Activated naive CD8-positive, alpha-beta T cell treated with anti-CD3 and anti-CD28 coated beads for 36 hours (primary cell): ENCODE data around the gene CSRP2. TPM values are rescaled to one million over a fixed set of nuclear protein-coding genes. Genes with fewer than 3 reads are reported as not detected.
A peak's percentile ranks its signal among the peaks of the same experiment; 100 is the strongest.

ENCODE experiments used
- DNase-seq: peaks from one replicate; pipeline ENCODE4 v3.0.0; 2021
- H3K27ac Mint-ChIP-seq: one replicate; pipeline ENCODE4 v1.8.0; 2022; ENCODE audit warnings: mild to moderate bottlenecking, moderate library complexity, mixed read lengths
- H3K27me3 Mint-ChIP-seq: one replicate; pipeline ENCODE4 v1.8.0; 2022; ENCODE audit warnings: mild to moderate bottlenecking, mixed read lengths
- H3K36me3 Mint-ChIP-seq: one replicate; pipeline ENCODE4 v1.8.0; 2021; ENCODE audit warnings: mild to moderate bottlenecking, mixed read lengths
- H3K4me1 Mint-ChIP-seq: one replicate; pipeline ENCODE4 v1.8.0; 2021; ENCODE audit warnings: mixed read lengths
- H3K4me3 Mint-ChIP-seq: one replicate; pipeline ENCODE4 v1.8.0; 2022; ENCODE audit warnings: mild to moderate bottlenecking, moderate library complexity, mixed read lengths
- H3K9me3 Mint-ChIP-seq: one replicate; pipeline ENCODE4 v1.8.0; 2022; ENCODE audit warnings: mixed read lengths
- total RNA-seq, 2 experiments: library from RNA; stranded (reverse); gene quantifications; one replicate each; pipeline ENCODE4 v1.2.3, GENCODE V29; 2021

The CSRP2 gene
- total RNA-seq, 2 experiments from 2014 or later, result 0.76 to 0.78 TPM

DNA sequence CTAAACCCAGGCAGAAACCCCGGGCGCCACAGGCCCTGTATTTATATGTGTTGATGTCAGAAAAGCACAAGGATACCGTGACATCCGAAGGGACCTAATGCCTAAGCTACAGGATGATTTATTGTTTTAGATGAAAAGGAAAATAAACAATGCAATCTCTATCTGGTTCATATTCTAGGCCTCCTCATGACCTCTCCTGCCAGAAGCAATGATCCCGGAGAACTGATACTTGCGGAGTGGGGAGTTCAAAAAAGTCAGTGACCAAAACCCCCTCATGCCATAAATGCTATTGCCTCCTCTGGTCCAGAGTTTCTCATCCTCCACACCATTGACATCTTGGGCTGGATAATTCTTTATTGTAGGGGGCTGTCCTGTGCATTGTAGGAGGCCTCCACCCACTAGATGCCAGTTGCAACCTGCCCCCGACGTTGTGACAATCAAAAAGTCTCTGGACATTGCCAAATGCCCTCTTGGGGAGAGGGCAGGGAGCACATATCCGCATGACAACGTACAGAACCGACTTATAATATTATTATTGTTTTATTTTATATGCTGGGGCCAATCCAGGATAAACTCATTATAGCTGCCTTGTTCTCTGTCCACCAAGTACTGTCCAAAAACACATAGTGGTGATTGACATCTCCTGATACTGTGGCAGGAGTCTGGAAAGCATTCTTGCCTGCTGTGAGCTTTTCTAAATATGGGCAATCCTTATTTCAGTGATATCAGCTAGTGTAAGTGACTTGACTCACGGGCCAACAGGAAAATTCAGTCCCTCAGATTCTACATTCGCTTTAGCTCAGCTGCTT lies 1.1 kb upstream of the CSRP2 start:
- Mint-ChIP-seq H3K36me3 (no peaks in the 10 kb centered on the region), H3K4me3 (peak overlapping the region; percentile 82), H3K4me1 (peaks cover 11% of the 10 kb centered on the region), H3K27ac (no peak overlapping the region), H3K9me3 (no peaks in the 10 kb centered on the region), H3K27me3 (peaks cover 52% of the 10 kb centered on the region)
- no peak for DNase-seq

DNA sequence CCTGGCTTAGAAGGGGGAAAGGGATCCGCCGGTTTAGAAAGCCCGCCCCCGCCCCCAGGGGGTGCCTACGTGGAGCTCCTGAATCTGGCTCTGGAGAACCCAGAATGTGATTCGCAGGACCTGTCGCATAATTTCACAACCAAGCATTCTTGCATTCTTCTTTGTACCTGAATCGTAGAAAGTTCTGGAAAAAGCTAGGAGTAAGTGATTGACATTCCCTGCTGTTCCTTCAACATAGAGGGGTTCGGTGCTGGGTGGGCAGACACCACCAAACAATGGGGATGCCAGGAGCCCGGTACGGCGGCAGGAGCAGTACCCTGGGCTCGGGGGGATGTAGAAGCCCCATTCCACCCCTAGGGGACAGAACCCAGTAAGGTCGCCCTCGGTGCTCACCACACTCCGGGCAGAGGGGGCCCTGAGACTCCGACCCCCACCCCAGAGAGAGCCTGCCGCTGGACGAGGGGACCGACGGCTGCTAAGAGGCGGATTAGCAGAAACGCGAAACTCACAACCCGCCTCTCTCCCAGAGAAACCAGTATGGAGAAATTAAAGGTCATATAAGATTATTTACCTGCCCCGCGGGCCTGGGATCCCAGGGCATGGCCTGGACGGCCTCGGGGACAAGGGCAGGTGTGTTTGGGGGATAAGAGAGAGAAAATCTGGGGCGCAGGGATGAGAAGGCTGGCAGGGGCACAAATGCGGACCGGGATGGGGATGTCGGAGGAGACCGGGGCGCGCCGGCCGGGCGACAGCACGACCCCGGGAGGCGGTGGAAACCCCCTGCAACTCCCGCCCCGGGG lies 520 bp downstream of the CSRP2 start:
- peak overlapping the region; percentile 92 for H3K4me3 Mint-ChIP-seq
- H3K27me3 Mint-ChIP-seq, result peaks cover 51% of the 10 kb centered on the region
- no peaks in the 10 kb centered on the region for H3K9me3 Mint-ChIP-seq
- DNase-seq, result peak; percentile 18
- no peaks in the 10 kb centered on the region for H3K36me3 Mint-ChIP-seq
- H3K4me1 Mint-ChIP-seq, result peaks cover 11% of the 10 kb centered on the region
- H3K27ac Mint-ChIP-seq, result peak overlapping the region; percentile 72

DNA sequence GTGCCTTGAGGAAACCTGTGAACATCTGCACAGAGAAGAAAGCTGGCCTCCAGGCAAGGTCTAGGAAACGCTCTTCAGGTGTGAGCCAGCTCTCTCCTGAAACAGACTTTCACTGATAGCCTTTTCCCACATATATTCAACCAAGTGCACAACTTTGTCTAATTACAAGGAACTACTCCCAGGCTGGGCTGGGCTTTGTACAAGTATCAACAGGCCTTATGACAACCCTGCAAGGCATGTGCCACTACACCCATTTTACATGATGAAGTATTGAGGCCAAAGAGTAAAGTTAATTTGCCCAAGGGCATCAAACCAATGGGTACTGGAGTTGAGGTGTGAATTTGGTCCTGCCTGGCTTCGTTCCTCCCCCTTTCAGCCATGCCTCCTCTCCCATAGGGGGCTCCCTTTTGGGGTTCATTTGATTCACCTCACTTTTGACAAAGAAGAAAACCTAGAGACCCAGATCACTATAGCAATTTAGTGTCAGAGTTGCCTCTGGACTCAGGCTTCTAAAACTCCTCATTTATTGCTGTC lies 2.1 kb downstream of the CSRP2 start:
- Mint-ChIP-seq H3K27ac (no peak overlapping the region), H3K4me1 (peaks cover 11% of the 10 kb centered on the region), H3K36me3 (no peaks in the 10 kb centered on the region), H3K4me3 (no peak overlapping the region), H3K9me3 (no peaks in the 10 kb centered on the region), H3K27me3 (peaks cover 51% of the 10 kb centered on the region)
- no peak for DNase-seq

DNA sequence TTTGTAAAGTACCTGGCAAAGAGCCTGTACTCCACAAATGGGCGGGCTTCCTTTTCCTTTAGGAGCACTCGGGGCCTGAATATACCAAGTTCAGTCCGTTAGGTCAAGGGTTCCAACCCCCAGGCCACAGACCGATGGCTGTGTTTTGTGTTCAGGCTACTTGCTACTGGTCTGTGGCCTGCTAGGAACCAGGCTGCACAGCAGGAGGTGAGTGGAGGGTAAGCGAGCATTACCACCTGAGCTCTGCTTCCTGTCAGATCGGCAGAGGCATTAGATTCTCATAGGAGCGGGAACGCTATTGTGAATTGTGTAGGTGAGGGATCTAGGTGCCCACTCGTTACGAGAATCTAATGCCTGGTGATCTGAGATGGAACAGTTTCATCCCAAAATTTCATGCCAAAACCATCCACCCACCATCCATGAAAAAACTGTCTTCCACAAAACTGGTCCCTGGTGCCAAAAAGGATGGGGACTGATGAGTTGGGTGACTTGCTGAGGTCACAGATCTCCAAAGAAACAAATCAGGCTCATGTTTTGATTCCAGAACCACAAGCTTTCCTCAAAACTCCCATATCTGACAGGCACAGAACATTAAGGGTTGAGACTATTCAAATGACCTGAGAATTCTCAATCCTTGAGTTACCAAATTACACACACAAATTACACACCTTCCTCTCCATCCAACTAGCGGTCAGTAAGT lies 4.2 kb downstream of the CSRP2 start:
- DNase-seq, result no peak
- Mint-ChIP-seq H3K9me3 (no peaks in the 10 kb centered on the region), H3K4me3 (no peak overlapping the region), H3K27me3 (peaks cover 44% of the 10 kb centered on the region), H3K36me3 (no peaks in the 10 kb centered on the region), H3K27ac (no peak overlapping the region), H3K4me1 (peaks cover 10% of the 10 kb centered on the region)

DNA sequence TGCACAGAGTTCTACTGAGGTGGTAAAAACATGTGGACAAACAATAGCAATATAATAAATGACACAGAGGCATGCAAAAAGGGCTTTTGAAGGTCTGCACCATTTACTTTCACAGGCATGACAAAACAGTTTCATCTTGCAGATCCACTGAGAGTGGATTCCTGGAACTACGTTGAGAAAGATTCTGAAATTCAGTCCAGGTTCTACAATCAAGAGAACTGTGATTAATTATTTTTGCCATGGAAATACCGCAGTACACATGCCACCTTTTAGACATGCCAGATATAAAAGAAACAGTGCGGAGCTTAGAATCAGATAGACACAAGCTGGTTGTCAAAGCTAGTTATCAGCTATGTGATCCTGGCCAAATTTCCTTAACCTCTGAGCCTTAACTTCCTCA lies 4.8 kb downstream of the CSRP2 start:
- Mint-ChIP-seq H3K36me3 (no peaks in the 10 kb centered on the region), H3K27ac (no peak overlapping the region), H3K4me3 (no peak overlapping the region), H3K9me3 (no peaks in the 10 kb centered on the region), H3K27me3 (peaks cover 46% of the 10 kb centered on the region), H3K4me1 (peaks cover 6% of the 10 kb centered on the region)
- no peak for DNase-seq

DNA sequence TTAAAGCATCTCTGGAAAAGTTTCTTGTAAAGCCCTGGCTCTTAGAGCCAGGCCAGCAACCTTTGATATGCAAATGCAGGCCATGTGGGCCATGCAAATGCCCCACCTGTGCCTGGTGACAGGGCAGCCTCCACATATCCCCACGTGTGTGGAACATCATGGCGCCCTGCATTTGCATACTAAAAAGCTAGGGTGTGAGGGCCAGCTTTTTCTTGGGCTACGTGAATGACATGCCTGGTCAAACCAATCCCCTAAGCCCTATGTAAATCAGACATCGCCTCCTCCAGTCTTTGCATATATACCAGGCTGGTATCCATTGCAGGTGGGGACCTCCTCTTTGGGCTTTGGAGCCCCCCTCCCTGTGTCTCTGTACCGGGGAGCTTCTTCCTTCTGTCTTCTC lies 6.4 kb downstream of the CSRP2 start:
- no peaks in the 10 kb centered on the region for H3K9me3 Mint-ChIP-seq
- H3K4me3 Mint-ChIP-seq, result no peak overlapping the region
- no peak for DNase-seq
- peaks cover under 1% of the 10 kb centered on the region for H3K4me1 Mint-ChIP-seq
- H3K27ac Mint-ChIP-seq, result no peak overlapping the region
- no peaks in the 10 kb centered on the region for H3K36me3 Mint-ChIP-seq
- peaks cover 40% of the 10 kb centered on the region for H3K27me3 Mint-ChIP-seq

DNA sequence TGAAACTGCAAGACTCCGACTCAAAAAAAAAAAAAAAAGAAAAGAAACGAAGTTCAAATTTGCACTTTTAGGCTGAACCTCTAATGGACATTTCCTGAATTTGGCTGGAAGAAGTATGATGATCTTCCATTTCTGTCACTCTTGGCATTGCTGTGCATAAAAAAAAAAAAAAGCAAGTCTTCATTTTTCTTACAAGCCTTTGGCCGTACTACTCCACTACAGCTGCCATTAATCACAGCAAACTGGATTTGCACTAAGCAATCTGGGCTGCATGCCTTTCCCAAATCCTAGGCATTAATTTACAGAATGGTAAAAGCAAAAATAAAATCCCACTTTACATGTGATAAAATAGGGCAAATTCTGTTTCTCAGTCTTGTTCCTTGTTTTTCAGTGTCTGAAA lies 7.1 kb downstream of the CSRP2 start:
- no peak overlapping the region for H3K4me3 Mint-ChIP-seq
- H3K27ac Mint-ChIP-seq, result no peak overlapping the region
- peaks cover 35% of the 10 kb centered on the region for H3K27me3 Mint-ChIP-seq
- no peaks in the 10 kb centered on the region for H3K4me1 Mint-ChIP-seq
- no peak for DNase-seq
- no peaks in the 10 kb centered on the region for H3K36me3 Mint-ChIP-seq
- H3K9me3 Mint-ChIP-seq, result no peaks in the 10 kb centered on the region

DNA sequence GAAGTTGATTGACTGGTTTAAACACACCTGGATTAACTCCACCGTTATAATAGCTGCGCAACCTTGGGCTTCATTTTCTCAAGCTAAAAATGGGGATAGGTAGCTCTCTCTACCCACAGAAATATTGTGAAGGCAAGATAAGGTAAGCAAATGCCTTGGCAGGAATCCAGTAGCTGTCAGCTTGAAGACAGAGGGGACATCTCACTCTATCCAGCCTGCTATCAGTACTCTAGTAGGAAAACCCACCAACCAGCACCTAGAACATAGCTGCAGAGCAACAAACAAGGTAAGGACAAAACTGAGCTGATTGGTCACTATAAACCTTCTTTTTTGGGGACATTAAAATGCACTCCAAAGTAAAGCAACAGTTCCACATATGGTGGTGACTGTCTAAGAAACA lies 7.7 kb downstream of the CSRP2 start:
- no peaks in the 10 kb centered on the region for H3K9me3 Mint-ChIP-seq
- H3K36me3 Mint-ChIP-seq, result no peaks in the 10 kb centered on the region
- no peak for DNase-seq
- peaks cover 35% of the 10 kb centered on the region for H3K27me3 Mint-ChIP-seq
- no peaks in the 10 kb centered on the region for H3K4me1 Mint-ChIP-seq
- H3K27ac Mint-ChIP-seq, result no peak overlapping the region
- no peak overlapping the region for H3K4me3 Mint-ChIP-seq

DNA sequence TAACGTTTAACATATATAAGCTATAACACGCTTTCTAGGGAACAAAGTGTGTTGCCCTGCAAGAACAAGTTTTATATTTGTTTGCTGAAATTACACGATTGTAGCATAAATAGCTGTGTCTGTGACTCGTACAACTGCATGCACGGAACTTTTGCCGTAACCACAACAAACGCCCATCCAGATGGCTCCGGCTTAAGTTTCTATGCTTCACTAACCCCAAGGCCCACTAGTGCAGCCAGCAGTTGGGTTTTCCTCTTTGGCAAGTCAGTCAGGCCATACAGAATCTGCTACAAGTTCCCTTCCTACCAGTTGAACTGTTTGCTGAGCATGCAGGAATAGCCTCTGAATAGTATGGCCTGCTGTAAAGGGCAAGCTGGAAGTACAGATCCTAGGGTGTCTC lies 12.1 kb downstream of the CSRP2 start:
- peaks cover 3% of the 10 kb centered on the region for H3K4me1 Mint-ChIP-seq
- H3K27ac Mint-ChIP-seq, result no peak overlapping the region
- H3K27me3 Mint-ChIP-seq, result peaks cover 35% of the 10 kb centered on the region
- H3K4me3 Mint-ChIP-seq, result no peak overlapping the region
- H3K36me3 Mint-ChIP-seq, result peaks cover 1% of the 10 kb centered on the region
- DNase-seq, result no peak
- H3K9me3 Mint-ChIP-seq, result no peaks in the 10 kb centered on the region

DNA sequence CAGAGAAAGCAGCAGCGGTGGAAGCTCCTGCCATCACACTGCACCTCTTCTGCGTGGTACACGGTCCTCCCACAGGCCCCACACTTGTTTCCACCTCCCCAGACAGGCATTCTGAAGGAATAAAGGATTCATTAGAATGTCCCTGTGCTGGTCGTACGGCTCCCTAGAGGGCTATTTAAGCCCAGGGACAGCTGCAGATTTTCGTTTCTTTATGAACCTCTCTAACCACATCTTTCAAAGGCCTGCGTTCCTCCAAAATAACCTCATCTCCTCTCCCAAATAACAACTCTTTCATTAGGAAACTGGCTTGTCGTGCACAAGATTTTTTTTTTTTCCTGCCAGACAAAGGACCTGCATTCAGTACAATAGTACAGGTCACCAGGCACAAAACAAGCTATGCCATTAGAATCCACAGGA lies 12.7 kb downstream of the CSRP2 start:
- Mint-ChIP-seq H3K36me3 (peaks cover 1% of the 10 kb centered on the region), H3K4me3 (no peak overlapping the region), H3K27ac (no peak overlapping the region), H3K27me3 (peaks cover 34% of the 10 kb centered on the region), H3K4me1 (peaks cover 3% of the 10 kb centered on the region), H3K9me3 (no peaks in the 10 kb centered on the region)
- no peak for DNase-seq

DNA sequence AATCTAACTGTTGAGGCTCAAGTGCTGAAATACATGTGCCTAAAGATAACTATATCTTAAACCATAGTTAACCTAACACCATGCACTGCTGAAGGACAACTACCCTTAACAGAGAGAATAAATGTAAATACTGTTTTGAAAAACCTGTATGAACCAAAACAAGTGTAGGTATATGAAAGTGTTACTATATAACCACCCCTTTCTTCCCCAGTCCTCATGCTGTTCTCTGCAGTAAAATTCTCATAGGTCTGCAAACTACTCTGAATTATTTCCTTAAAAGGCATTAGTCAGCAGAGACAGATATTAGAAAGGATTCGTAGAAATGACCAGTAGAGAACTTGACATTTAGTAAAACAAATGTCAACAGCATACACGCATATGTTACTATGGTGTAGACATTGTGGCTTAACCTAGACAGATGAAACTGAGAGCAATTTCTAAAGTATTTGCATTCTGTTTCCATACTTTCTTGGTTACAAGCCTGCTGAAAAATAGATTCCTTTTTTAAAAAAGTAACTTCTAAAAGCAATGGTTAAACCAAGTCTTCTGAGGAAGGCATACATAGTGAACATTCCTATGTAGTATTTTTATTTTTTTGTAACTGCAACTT lies 13.9 kb downstream of the CSRP2 start:
- Mint-ChIP-seq H3K4me1 (peaks cover 3% of the 10 kb centered on the region), H3K9me3 (no peaks in the 10 kb centered on the region), H3K36me3 (peaks cover 1% of the 10 kb centered on the region), H3K4me3 (no peak overlapping the region), H3K27ac (no peak overlapping the region), H3K27me3 (peaks cover 30% of the 10 kb centered on the region)
- no peak for DNase-seq

DNA sequence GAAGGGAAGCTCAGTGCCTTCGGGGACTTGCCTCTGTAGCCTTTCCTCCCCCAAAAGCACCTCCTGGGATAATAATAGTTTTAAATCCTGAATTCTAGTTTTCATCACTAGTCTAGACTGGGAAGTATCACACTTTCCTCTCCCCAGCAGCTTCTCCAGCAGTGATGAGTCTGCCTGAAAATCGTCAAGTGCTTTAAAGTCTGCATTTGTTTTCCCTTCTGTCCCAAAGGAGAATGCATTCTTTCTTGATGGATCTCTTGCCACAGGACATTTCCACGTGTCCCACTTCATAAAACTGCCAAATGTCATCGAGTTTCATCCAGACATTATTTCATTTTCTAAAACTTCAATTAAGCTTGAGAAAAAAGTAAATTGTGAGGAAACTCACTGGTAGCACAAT lies 15.0 kb downstream of the CSRP2 start:
- H3K36me3 Mint-ChIP-seq, result peaks cover 1% of the 10 kb centered on the region
- H3K9me3 Mint-ChIP-seq, result no peaks in the 10 kb centered on the region
- H3K27me3 Mint-ChIP-seq, result peaks cover 21% of the 10 kb centered on the region
- H3K4me1 Mint-ChIP-seq, result peaks cover 3% of the 10 kb centered on the region
- H3K4me3 Mint-ChIP-seq, result no peak overlapping the region
- no peak for DNase-seq
- no peak overlapping the region for H3K27ac Mint-ChIP-seq

DNA sequence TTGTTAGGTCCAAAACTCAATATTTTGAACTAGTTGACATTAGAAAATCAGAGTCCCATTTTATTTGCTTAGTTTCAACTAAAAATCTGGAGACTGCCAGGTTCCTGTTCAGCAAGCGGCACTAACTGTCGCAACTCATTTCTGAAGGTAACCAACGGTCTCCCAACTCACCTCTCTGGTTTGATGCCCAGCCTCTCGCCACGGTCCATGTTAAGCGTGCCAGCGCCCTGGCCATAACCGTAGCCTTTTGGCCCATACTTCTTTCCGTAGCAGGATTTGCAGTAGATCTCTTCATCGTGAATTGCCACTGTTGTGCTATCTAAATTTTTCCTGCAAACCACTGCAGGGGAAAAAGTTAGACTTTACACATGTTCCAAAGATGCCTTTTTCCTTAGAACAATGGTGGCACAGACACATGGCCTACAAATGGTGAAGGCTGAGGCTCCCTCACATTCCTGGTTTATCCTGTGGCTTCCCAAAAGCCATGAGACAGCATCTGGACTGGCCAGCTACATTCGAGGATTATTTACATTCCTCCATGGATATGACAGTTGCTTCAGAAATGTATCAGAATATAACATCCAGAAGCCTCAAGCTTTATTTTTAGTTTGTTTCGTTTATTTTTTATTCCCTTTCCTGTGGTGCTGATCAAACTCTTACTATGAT lies 15.7 kb downstream of the CSRP2 start:
- no peak for DNase-seq
- Mint-ChIP-seq H3K27me3 (peaks cover 18% of the 10 kb centered on the region), H3K36me3 (peaks cover 1% of the 10 kb centered on the region)

DNA sequence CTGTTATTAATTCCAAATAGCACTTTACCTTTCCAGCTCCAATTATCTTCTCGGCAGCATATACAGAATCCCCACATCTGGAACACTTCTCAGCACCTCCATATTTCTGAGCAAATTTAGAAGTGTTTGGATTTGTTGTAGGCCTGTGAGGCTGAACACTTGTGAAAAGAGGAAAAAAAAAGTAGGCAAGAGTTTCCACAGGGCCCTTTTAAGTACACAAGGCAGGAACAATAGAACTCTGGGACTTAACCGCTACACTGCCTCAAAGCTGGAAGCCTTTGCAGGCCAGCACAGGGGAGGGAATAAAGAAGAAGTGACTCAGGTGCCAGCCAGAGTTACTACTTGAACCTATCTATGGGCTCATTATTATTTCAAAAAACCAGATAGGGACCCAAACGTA lies 18.6 kb downstream of the CSRP2 start:
- Mint-ChIP-seq H3K27ac (no peak overlapping the region), H3K4me1 (peaks cover 3% of the 10 kb centered on the region), H3K27me3 (no peaks in the 10 kb centered on the region), H3K9me3 (peaks cover 4% of the 10 kb centered on the region), H3K4me3 (no peak overlapping the region), H3K36me3 (peaks cover 16% of the 10 kb centered on the region)
- no peak for DNase-seq

More for the DNA sequence above, 15.7 kb downstream of the CSRP2 start:
- no peaks in the 10 kb centered on the region for H3K9me3 Mint-ChIP-seq
- H3K4me3 Mint-ChIP-seq, result no peak overlapping the region
- no peak overlapping the region for H3K27ac Mint-ChIP-seq
- peaks cover 3% of the 10 kb centered on the region for H3K4me1 Mint-ChIP-seq
